Panc1 (cell line): ENCODE data around the gene CXorf65.

Experiments
- POLR2AphosphoS5 ChIP-seq: IDR thresholded peaks from 2 replicates; pipeline ENCODE4 v1.6.1; 2012; ENCODE audit warnings: mild to moderate bottlenecking, low read depth, low read length, moderate library complexity
- TCF7L2 ChIP-seq: IDR thresholded peaks from 2 replicates; pipeline ENCODE4 v1.6.1; 2011; ENCODE audit warnings: mild to moderate bottlenecking, low read depth, low read length, inconsistent platforms
- TF ChIP-seq, protein P1 (sequence below), 2 experiments: IDR thresholded peaks; 2 replicates each; pipeline ENCODE4 v1.6.1; 2011 to 2012; ENCODE audit warnings: low read depth in 2 of 2, control low read depth in 1 of 2, low read length in 1 of 2, mild to moderate bottlenecking in 1 of 2, moderate library complexity in 1 of 2; ENCODE audit not compliant: insufficient read depth in 1 of 2
- TF ChIP-seq, protein P2 (sequence below): fragments of 450-650 bp; IDR thresholded peaks from 2 replicates; pipeline ENCODE4 v1.5.1; 2017; ENCODE audit warnings: mild to moderate bottlenecking

DNA sequence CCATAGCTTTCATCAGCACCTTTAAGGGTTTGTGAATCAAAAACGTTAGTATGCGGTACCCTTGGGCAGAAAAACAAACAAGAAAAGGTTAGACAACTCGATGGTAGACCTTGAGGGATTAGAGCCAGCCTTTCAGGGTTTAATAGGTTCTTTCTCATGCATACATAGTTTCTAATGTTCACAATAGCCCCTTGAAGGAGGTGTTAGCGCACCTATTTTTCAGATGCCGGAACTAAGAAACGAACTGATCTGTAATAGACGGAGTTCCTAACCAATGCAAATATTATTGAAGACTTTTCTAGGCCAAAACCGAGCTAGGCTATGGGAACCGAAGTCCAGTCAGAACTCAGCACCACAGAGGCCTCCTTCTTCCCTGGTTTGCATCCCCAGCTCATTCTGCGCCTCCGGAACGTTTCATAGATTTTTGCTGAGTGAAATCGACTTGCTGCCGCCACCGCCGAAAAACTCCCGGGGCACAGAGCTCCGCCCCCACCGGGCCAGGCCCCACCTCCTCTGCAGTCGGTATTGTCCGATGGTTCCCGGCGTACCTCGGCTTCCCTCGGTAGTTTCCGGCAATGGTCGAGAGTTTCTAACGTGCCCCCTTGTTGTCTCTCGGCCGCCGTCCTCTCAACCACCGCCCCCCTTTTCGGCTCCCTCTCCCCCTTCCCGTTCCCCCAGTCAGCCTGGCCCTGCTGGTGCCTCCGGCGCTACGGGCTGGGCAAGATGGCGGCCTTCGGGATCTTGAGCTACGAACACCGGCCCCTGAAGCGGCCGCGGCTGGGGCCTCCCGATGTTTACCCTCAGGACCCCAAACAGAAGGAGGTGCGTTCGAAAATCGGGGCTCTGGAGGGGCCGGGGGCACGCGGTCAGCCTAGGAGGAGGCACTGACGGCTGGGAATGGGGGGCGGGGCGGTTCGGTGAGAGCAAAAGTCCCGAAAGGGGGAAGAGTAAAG lies 11.8 kb upstream of the CXorf65 start, which contains the start of gene MED12:
- TF ChIP-seq, protein P1, sequence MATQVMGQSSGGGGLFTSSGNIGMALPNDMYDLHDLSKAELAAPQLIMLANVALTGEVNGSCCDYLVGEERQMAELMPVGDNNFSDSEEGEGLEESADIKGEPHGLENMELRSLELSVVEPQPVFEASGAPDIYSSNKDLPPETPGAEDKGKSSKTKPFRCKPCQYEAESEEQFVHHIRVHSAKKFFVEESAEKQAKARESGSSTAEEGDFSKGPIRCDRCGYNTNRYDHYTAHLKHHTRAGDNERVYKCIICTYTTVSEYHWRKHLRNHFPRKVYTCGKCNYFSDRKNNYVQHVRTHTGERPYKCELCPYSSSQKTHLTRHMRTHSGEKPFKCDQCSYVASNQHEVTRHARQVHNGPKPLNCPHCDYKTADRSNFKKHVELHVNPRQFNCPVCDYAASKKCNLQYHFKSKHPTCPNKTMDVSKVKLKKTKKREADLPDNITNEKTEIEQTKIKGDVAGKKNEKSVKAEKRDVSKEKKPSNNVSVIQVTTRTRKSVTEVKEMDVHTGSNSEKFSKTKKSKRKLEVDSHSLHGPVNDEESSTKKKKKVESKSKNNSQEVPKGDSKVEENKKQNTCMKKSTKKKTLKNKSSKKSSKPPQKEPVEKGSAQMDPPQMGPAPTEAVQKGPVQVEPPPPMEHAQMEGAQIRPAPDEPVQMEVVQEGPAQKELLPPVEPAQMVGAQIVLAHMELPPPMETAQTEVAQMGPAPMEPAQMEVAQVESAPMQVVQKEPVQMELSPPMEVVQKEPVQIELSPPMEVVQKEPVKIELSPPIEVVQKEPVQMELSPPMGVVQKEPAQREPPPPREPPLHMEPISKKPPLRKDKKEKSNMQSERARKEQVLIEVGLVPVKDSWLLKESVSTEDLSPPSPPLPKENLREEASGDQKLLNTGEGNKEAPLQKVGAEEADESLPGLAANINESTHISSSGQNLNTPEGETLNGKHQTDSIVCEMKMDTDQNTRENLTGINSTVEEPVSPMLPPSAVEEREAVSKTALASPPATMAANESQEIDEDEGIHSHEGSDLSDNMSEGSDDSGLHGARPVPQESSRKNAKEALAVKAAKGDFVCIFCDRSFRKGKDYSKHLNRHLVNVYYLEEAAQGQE (IDR thresholded peaks at IDR 0.05; ENCODE audit: insufficient read depth in 1 of 2, low read depth in 2 of 2, low read length in 1 of 2) = no peak
- TF ChIP-seq, protein P2, sequence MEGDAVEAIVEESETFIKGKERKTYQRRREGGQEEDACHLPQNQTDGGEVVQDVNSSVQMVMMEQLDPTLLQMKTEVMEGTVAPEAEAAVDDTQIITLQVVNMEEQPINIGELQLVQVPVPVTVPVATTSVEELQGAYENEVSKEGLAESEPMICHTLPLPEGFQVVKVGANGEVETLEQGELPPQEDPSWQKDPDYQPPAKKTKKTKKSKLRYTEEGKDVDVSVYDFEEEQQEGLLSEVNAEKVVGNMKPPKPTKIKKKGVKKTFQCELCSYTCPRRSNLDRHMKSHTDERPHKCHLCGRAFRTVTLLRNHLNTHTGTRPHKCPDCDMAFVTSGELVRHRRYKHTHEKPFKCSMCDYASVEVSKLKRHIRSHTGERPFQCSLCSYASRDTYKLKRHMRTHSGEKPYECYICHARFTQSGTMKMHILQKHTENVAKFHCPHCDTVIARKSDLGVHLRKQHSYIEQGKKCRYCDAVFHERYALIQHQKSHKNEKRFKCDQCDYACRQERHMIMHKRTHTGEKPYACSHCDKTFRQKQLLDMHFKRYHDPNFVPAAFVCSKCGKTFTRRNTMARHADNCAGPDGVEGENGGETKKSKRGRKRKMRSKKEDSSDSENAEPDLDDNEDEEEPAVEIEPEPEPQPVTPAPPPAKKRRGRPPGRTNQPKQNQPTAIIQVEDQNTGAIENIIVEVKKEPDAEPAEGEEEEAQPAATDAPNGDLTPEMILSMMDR = no peak
- TF ChIP-seq TCF7L2 (no peak), POLR2AphosphoS5 (peak; percentile 47; the same call in 1 of the 2 replicates)
